GM21360 (cell line): ENCODE data around the gene TRIM54.
"Not testable (repeated sequence)": the region's sequence is repeated elsewhere in the genome, so short reads cannot be mapped to it uniquely, and the experiment has no call there.

Experiments
- ATAC-seq: cut with Tn5 transposase; IDR thresholded peaks from one replicate; pipeline ENCODE4 v1.9.1; 2021; ENCODE audit warnings: mild to moderate bottlenecking, moderate library complexity; ENCODE audit not compliant: unreplicated experiment

The TRIM54 gene

GRCh38 chr2:27308359-27308881 is 26.2 kb downstream of the TRIM54 start, which contains the start of gene UCN:
TSS of gene UCN (minus strand) at chr2:27308445. CDS start at chr2:27307895, 550 bp downstream.
- no peak for ATAC-seq

DNA sequence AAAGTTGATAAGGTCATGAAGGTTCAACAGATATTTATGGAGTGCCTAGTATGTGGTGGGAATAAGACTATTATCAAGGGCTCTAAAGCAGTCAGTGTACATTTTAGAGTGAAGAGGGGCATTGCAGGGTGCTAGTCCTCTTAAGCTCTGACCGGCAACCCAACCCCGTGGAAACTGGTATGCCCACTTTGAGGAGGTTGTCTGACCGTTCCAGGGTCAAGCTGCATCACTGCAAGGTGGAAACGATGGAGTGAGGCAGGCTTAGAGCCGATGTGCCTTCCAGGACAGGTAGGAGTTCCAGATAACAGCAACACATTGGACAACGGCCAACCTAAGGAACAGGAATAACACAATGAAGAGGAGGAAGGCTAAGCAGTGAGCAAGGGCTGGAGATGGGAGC is 27.4 kb downstream of the TRIM54 start:
- ATAC-seq, result no peak

DNA sequence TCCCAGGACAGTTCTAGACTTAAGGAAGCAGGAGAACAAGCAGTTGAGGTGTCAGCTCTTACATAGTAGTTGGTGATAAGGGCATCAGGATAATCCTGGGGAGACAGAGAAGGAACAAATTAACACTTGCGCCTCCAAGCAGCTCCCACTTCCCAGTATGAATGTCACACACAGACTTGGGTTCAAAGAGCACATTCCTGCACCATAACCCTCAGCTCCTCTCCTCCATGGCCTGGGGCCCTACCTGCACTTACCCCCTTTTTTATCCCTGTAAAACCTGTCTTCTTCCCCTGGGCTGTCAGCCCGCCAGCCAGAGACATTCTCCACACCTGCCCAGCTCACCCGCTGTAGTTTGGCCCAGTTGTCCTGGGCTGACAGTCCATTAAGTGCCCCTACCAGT is 29.9 kb downstream of the TRIM54 start:
- no peak for ATAC-seq

DNA sequence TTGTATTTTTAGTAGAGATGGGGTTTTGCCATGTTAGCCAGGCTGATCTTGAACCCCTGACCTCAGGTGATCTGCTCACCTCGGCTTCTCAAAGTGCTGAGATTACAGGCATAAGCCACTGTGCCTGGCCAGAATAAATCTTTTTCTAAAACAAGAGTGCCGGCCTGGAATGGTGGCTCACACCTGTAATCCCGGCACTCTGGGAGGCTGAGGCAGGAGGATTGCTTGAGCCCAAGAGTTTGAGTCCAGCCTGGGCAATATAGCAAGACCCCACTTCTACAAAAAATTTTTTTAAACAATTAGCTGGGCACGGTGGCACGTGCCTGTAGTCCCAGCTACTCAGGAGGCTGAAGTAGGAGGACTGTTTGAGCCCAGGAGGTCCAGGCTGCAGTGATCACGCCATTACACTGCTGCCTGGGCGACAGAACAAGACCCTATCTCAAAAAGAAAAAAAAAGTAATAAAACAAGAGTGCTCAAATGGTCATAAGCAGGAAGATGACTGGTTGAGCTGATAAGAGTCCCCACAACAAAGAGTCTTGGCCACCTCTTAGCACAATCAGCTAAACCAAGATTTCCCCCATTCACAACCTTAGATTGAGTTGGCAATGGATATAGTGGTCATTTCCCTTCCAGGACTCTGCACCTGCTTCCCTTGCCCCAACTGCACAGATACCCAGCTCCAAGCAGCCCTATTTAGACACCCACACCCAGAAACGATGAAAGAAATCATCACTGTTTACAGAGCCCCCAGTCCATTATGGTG is 31.8 kb downstream of the TRIM54 start:
- ATAC-seq, result no peak

- ATAC-seq, result no peak
These were observed 32.5 kb downstream of the TRIM54 start for GRCh38 chr2:27314709-27315108.

- ATAC-seq, result no peak
These were observed 32.9 kb downstream of the TRIM54 start for GRCh38 chr2:27315122-27315521.

DNA sequence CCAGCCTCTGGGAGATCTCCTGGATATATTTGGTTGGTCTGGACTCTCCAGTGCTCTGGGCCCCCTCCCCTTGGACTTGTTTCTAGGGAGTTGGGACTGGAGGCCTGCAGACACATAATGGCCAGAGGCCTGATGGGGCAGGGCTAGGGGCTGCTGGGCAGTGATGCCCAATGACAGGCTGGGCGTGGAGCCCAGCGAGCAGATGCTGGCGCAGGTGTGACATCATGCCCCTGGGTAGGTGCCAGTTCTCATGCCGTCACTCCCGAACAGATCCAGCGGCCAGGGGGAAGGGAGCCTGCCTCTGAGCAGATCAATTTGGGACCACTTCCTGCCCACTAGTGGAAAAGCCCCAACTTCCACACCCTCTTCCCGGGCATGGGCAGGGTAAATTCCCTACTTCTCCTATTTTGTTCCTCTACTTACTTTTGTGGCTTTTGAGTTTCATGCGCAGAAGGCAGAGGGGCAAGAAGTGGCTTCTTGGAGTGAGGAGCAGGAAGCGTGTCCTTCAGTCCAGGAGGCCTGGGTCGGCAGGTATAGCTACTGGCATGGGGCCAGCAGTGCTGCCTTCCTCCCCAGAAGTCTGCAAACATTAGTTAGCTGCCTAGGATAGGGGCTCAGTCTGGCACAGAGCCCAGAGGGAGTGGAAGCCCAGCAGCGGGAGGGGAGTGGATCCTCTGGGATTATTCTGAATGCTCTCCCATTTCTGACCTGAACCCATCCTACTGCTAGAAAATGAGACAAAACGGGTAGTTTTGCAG is 34.6 kb downstream of the TRIM54 start:
- no peak for ATAC-seq

DNA sequence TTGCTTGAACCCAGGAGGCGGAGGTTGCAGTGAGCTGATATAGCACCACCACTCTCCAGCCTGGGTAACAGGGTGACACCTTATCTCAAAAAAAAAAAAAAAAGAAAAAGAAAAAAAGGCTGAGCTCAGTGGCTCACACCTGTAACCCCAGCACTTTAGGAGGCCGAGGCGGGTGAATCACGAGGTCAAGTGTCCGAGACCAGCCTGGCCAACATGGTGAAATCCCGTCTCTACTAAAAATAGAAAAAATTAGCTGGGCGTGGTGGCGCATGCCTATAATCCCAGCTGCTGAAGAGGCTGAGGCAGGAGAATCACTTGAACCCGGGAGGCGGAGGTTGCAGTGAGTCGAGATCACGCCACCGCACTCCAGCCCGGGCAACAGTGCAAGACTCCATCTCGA is 37.6 kb downstream of the TRIM54 start:
- not testable (repeated sequence) for ATAC-seq

DNA sequence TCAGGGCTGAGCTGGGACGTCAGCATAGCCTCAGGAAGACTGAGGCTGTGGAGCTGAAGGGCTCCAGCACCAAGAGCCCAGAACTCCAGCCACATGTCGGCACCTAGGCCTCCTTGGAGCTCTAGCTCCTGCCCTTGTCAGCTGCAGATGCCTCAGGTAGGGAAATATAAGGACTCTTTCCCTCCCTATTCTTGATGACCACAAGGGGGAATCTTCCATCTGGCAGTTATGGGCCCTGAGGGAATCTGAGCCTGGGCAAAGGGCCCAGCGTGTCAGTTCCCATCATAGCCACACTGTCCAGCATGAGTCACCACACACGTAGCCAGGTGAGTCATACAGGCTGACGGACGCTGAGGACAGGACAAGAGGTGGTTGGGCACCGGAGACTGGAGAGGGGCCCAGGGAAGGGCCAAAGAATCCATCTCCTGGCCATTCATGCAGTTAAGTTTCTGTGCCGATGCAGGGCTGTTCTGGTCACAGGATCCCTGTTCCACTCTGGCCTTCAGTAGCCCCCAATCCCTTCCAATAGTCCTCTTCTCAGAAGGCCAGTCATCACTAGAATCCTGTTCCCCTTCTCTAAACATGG is 38.8 kb downstream of the TRIM54 start:
- no peak for ATAC-seq

DNA sequence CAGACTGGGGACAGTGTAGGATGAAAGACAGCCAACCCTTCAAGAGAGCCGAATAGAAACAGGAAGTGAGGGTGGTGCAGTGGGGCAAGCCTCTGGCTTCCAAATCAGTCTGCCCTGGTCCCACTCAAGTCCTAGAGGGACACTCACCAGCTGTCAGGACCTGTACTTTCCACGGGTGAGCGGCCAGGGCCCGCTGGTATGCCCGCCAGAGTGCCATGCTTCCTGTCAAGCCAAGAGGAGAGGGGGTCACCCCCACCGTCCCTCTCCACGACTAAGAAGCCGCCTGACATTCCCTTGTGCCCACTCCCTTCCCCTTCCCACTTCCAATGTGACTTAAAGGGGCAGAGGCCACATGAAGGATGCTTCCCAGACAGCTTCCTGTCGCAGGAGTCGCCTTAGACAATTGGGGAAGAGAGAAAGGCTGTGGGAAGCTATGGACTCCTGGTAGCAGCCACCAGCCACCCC is 40.1 kb downstream of the TRIM54 start:
- ATAC-seq, result peak; percentile 20

GRCh38 chr2:27322766-27323595 is 40.8 kb downstream of the TRIM54 start, which contains the start of gene MPV17:
TSS of gene MPV17 (minus strand) at chr2:27323097. CDS start at chr2:27322517, 580 bp downstream.
- peak; percentile 82 for ATAC-seq

DNA sequence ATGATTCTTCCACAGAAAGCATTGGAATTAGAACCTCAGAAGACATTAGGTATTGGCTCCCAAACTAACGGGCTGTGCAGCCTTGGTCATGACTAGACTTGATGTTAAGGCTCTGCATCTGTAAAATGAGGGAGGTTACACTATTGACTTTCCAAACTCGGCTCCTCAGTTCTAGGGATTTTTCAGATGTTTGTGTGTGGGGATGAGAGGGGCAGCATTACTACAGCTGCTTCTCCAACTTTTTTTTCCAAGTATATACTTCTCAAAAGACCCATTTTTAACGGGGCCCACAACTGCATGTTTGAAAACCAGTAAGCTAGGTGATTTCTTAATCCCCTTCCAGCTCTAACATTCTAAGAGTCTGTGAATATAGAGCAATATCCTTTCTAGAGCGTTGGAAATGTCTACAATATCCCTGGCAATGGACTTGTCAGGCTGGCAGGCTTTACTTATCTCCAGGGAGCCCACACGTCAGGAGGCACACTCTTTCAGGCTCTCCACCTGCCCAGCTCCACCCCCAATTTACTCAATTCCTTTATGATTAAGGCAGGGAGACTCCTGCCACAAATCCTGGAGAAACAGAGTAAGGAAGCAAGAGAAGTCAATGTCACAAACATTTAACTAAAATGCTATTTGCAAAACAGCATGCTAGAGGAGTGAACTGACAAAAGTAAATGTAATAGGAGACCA is 41.5 kb downstream of the TRIM54 start:
- no peak for ATAC-seq

DNA sequence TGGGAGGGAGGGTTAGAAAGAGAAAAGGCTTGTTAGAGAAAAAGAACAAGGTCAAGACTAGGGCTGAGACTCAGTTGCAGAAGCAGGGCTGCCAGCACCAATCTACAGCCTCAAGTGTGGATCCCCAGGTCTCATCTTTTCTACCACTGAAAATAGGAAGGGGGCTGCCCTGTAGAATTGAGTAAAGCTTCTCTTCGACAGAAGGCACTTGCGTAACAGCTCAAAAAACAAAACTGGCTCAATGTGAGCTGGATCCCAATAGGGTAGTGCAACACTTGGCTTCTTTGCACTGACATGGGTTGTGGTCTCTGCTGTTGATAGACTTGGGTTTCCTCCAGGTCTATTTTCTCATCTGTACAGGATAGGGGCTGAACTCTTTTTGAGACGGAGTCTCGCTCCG is 42.5 kb downstream of the TRIM54 start:
- no peak for ATAC-seq

- ATAC-seq, result no peak
These were observed 53.1 kb downstream of the TRIM54 start for GRCh38 chr2:27335311-27335710.

DNA sequence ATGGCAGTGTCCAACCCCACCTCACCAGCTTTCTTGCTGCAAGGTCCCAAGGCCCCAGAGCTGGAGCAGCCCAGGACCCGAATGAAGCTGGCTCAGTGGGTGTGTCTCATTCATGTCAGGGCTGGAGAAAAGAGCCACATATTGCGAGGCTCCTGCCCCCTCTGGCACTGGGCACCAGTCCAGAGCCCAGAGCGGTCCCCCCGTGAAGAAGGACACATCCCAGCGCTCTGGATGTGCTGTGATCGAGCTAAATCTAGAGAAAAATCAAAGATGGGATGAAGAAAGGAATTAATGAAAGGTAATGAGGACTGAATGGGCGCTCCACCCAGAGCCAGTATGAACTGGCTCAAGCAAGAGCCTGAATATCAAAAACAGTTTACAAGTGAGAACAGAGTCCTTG is 53.9 kb downstream of the TRIM54 start:
- no peak for ATAC-seq

- ATAC-seq, result no peak
These were observed 65.4 kb downstream of the TRIM54 start for GRCh38 chr2:27347641-27348040.

DNA sequence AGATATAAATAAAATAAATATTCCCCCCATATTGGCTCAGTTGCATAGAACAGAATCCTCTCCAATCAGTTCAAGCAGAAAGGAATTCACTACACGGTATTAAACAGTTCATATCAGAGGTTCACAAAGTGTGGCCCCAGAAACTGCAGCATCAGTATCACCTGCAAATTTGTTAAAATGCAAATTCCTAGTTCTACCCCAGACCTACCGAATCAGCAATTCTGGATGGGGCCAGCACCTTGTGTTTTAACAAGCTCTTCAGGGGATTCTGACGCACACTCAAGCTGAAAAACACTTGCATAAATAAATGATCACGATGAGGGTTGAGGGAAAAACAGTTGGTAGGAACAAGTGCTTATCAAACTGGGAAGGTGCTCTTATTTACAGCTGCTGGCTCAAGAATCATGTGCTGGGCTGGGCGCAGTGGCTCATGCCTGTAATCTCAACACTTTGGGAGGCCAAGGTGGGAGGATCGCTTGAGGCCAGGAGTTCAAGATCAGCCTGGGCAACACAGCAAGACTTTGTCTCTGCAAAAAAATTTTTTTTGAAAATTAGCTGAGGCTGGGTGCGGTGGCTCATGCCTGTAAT is 68.0 kb downstream of the TRIM54 start:
- no peak for ATAC-seq

- ATAC-seq, result no peak
These were observed 69.8 kb downstream of the TRIM54 start for GRCh38 chr2:27351802-27352598.

DNA sequence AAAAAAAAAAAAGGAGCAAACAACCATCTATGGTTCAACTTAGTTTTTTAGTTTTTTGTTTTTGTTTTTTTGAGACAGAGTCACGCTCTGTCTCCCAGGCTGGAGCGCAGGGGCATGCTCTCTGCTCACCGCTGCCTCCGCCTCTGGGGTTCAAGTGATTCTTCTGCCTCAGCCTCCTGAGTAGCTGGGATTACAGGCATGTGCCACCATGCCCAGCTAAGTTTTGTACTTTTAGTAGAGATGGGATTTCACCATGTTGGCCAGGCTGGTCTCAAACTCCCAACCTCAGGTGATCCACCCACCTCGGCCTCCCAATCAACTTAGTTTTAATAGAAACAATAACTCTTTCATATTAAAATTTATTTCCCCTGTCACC is 71.1 kb downstream of the TRIM54 start:
- ATAC-seq, result not testable (repeated sequence)
